ENCODE results near the gene LRRK1.
A peak's percentile ranks its signal among the peaks of the same experiment; 100 is the strongest.

Gene LRRK1

GRCh38 chr15:101037090-101037830 is 118.1 kb downstream of the LRRK1 start:
- Histone ChIP-seq H3K4me3 (ENCODE audit: low read depth, low read length) (no peak overlapping the region), H3K27me3 (ENCODE audit: insufficient read depth, low read depth, severe bottlenecking) (no peaks in the 10 kb centered on the region), H3K27ac (no peak overlapping the region), H3K36me3 (no peaks in the 10 kb centered on the region), H3K9me3 (ENCODE audit: severe bottlenecking) (no peaks in the 10 kb centered on the region)
- DNase-seq, result no peak
- TF ChIP-seq CTCF (IDR thresholded peaks at IDR 0.05; ENCODE audit: low read depth, low read length), result no peak

GRCh38 chr15:101038327-101039003 is 119.3 kb downstream of the LRRK1 start:
- Histone ChIP-seq H3K4me3 (ENCODE audit: low read depth, low read length) (no peak overlapping the region), H3K27me3 (ENCODE audit: insufficient read depth, low read depth, severe bottlenecking) (no peaks in the 10 kb centered on the region), H3K27ac (no peak overlapping the region), H3K36me3 (no peaks in the 10 kb centered on the region), H3K9me3 (ENCODE audit: severe bottlenecking) (no peaks in the 10 kb centered on the region)
- DNase-seq, result peak; percentile 1
- TF ChIP-seq CTCF (IDR thresholded peaks at IDR 0.05; ENCODE audit: low read depth, low read length), result no peak

DNA sequence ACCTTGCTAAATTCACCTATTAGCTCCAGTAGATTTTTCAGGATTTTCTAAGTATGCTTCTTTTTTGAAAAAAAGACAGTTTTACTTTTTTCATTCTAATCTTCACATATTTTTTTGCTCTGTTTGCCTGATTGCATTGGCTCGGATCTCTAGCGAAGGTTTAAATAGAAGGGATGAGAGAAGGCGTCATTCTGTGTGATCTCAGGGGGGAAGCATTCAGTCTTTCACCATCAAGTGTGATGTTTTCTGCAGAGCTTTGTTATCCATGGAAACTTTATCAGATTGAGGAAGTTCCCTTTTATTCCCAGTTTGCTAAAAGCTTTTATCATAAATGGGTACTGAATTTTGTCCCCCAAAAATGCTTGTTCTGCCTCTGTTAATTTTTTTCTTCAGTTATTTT is 120.3 kb downstream of the LRRK1 start:
- Histone ChIP-seq H3K36me3 (no peaks in the 10 kb centered on the region), H3K4me3 (ENCODE audit: low read depth, low read length) (no peak overlapping the region), H3K27ac (no peak overlapping the region), H3K9me3 (ENCODE audit: severe bottlenecking) (no peaks in the 10 kb centered on the region), H3K27me3 (ENCODE audit: insufficient read depth, low read depth, severe bottlenecking) (no peaks in the 10 kb centered on the region)
- no peak for DNase-seq
- TF ChIP-seq CTCF (IDR thresholded peaks at IDR 0.05; ENCODE audit: low read depth, low read length), result no peak

GRCh38 chr15:101042320-101042719 is 123.2 kb downstream of the LRRK1 start:
- Histone ChIP-seq H3K27me3 (ENCODE audit: insufficient read depth, low read depth, severe bottlenecking) (no peaks in the 10 kb centered on the region), H3K36me3 (no peaks in the 10 kb centered on the region), H3K4me3 (ENCODE audit: low read depth, low read length) (no peak overlapping the region), H3K27ac (no peak overlapping the region), H3K9me3 (ENCODE audit: severe bottlenecking) (no peaks in the 10 kb centered on the region)
- no peak for TF ChIP-seq CTCF (IDR thresholded peaks at IDR 0.05; ENCODE audit: low read depth, low read length)
- DNase-seq, result peak; percentile 0

DNA sequence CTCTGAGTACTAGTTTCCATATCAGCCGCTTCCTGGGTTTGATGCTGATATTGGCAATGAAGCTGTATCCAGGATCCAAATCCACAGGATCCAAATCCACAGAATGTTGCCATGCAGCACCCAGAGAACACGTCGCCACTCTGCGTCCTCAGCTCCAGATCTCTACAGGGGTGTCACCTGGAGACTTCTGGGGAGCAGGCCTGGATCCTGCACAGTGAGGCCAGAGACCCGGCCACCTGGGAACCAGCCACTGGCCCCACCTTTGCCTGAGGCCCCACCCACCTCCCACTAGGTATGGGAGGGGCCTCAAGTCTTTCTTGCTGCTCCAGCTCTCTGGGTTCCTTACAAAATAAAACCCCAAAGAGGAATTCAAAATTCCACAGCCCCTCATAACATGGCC is 123.9 kb downstream of the LRRK1 start:
- TF ChIP-seq CTCF (IDR thresholded peaks at IDR 0.05; ENCODE audit: low read depth, low read length), result no peak
- H3K27me3 ChIP-seq (ENCODE audit: insufficient read depth, low read depth, severe bottlenecking), result no peaks in the 10 kb centered on the region
- no peaks in the 10 kb centered on the region for H3K36me3 ChIP-seq
- H3K4me3 ChIP-seq (ENCODE audit: low read depth, low read length), result no peak overlapping the region
- DNase-seq, result peak; percentile 2
- H3K9me3 ChIP-seq (ENCODE audit: severe bottlenecking), result no peaks in the 10 kb centered on the region
- no peak overlapping the region for H3K27ac ChIP-seq
